ENCODE measurements around the gene SMOC2.

DNA sequence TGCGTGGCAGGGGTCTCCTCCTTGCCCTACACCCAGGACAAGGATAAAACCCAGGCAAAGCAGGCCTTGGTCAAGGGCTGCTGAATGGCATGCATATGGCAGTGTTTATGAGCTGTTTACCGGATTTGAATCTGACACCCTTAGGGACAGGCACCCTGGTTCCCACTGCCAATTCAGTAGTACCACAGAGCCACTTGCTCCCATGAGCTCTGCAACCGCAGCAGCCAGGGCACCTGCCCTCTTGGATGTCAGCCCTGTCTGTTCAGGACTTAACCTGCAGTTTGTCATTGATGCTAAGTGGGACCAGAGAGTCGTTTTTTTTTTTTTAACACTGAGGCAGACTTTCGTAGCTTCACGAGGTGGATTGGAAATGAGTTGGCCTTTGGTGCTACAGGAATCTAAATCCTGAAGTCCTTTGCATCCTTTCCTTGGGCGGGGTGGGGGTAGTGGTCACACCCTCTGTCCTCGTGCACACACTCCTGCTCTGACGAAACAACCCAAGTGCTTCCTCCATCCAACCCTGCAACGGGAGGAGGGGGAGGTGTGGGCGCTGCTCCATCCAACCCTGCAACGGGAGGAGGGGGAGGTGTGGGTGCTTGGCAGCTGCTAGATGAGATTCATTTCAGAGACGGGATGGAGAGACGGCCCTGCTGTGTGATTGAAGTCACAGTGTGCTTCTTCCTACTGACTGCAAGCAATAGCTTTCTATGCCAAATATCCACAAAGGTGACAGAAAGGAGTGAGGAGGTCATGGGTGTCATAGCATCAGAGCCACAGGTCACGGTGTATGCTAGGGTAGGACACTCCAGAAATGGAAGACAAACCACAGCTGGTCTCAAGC is 166.5 kb downstream of the SMOC2 start:
- TF ChIP-seq ELF1 (IDR thresholded peaks at IDR 0.05): no peak
- no peak for TF ChIP-seq TCF12 (IDR thresholded peaks at IDR 0.05)
- TF ChIP-seq, protein P1, sequence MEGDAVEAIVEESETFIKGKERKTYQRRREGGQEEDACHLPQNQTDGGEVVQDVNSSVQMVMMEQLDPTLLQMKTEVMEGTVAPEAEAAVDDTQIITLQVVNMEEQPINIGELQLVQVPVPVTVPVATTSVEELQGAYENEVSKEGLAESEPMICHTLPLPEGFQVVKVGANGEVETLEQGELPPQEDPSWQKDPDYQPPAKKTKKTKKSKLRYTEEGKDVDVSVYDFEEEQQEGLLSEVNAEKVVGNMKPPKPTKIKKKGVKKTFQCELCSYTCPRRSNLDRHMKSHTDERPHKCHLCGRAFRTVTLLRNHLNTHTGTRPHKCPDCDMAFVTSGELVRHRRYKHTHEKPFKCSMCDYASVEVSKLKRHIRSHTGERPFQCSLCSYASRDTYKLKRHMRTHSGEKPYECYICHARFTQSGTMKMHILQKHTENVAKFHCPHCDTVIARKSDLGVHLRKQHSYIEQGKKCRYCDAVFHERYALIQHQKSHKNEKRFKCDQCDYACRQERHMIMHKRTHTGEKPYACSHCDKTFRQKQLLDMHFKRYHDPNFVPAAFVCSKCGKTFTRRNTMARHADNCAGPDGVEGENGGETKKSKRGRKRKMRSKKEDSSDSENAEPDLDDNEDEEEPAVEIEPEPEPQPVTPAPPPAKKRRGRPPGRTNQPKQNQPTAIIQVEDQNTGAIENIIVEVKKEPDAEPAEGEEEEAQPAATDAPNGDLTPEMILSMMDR (IDR thresholded peaks at IDR 0.05): no peak
- no peak for TF ChIP-seq FOSL2 (IDR thresholded peaks at IDR 0.05; ENCODE audit: borderline replicate concordance, low read depth)
- TF ChIP-seq RAD21 (IDR thresholded peaks at IDR 0.05; ENCODE audit: low read length): no peak
